Heart right ventricle (tissue), 16 donors: Measurements from ENCODE around the gene ACSM6. TPM values are rescaled to one million over a fixed set of nuclear protein-coding genes. Genes with fewer than 3 reads are reported as not detected.
A peak's percentile ranks its signal among the peaks of the same experiment; 100 is the strongest.
"Not testable (repeated sequence)": the region's sequence is repeated elsewhere in the genome, so short reads cannot be mapped to it uniquely, and the experiment has no call there.

Experiments used
- ATAC-seq, 8 donors: fragments of 200-7000 bp; cut with Tn5 transposase; one replicate each; pipeline ENCODE4 v1.9.1; 2020; ENCODE audit warnings: mild to moderate bottlenecking in 8 of 8, moderate library complexity in 8 of 8, moderate number of reproducible peaks in 1 of 8
- DNase-seq, 2 donors: peaks; one replicate each; pipeline ENCODE4 v3.0.0-alpha.2; 2020
- H3K27ac ChIP-seq, 10 donors: fragments of 200-600 bp; sonication (generic) in 2 of 10; one replicate each; pipeline versions ENCODE4 v1.5.0 to v1.8.0; 2020 to 2022; ENCODE audit warnings: mild to moderate bottlenecking in 3 of 10
- H3K27me3 ChIP-seq, 7 donors: fragments of 200-600 bp; one replicate each; pipeline ENCODE4 v1.8.0; 2021 to 2022; ENCODE audit warnings: mild to moderate bottlenecking in 2 of 7
- H3K36me3 ChIP-seq, 9 donors: fragments of 200-600 bp; sonication (generic) in 1 of 9; one replicate each; pipeline versions ENCODE4 v1.5.0 to v1.8.0; 2020 to 2022; ENCODE audit warnings: mild to moderate bottlenecking in 2 of 9
- H3K4me1 ChIP-seq, 9 donors: fragments of 200-600 bp; sonication (generic) in 1 of 9; one replicate each; pipeline versions ENCODE4 v1.5.0 to v1.8.0; 2020 to 2022; ENCODE audit warnings: mild to moderate bottlenecking in 4 of 9
- H3K4me3 ChIP-seq, 10 donors: fragments of 200-600 bp; sonication (generic) in 2 of 10; one replicate each; pipeline versions ENCODE4 v1.5.0 to v1.8.0; 2020 to 2022; ENCODE audit warnings: mild to moderate bottlenecking in 7 of 10, moderate library complexity in 2 of 10
- H3K9me3 ChIP-seq, 11 donors: fragments of 200-600 bp in 10 of 11; sonication (generic) in 2 of 11; one replicate each; pipeline versions ENCODE4 v1.5.0 to v1.8.0; 2013 to 2022; ENCODE audit warnings: mild to moderate bottlenecking in 2 of 11, control low read depth in 1 of 11, moderate library complexity in 1 of 11
- WGBS, 2 donors: extraction: QIAGEN DNeasy Blood & Tissue Kit; methylation state at CpG; one replicate each; pipeline ENCODE4 v1.1.7; 2013; ENCODE audit warnings: inconsistent platforms in 1 of 2; 5-methylcytosine and 5-hydroxymethylcytosine counted together
- intact Hi-C, 10 donors: fragments of 100-400 bp; cut with DNase I; formaldehyde crosslinking; loops; one replicate each; pipeline versions ENCODE4 v1.11.1 to v1.14.2; 2022
- polyA plus RNA-seq, 2 donors: library from polyadenylated mRNA; stranded (reverse); fragments of 200-250 nt; gene quantifications; one replicate each; pipeline ENCODE4 v1.2.3, GENCODE V29; 2013
- total RNA-seq, 10 donors: library from RNA; stranded (reverse); fragmentation: NEBNext Ultra II Directional in 3 of 10; extraction: Animal tissue kit (Norgen Biotek cat#: 25700) in 3 of 10; gene quantifications; one replicate each; pipeline versions ENCODE4 v1.2.1 to v1.2.4, GENCODE V29; 2021 to 2023
- TF ChIP-seq, protein P1 (sequence below), 9 donors: fragments of 200-600 bp; sonication (generic) in 2 of 9; IDR thresholded peaks; one replicate each; pipeline versions ENCODE4 v1.5.0 to v1.8.0; 2021 to 2022; ENCODE audit warnings: antibody characterized with exemption in 9 of 9, mild to moderate bottlenecking in 5 of 9, moderate library complexity in 1 of 9
- donor health status: Arrhythmogenic right ventricular cardiomyopathy.
- donor health status: ischemic (EF 13 %, LVEDD 7.1; RV severe dilation, severe dysfunction).
- donor health status: healthy with polysubstance abuse.
- donor health status: DM: no; HTN: yes; CAD: no.
- donor health status: DM: no; HTN: no; CAD: no.
- donor health status: ischemic (EF 25% LVEDD 6.9; RV normal size, moderate dysfunction).
- donor health status: ischemic (EF 25% LVEDD 5.7; RV mildly dilated, moderate dysfunction).
- donor health status: healthy.
- donor health status: DM: yes; HTN: yes; CAD: no.
- donor health status: Ischemic cardiomyopathy.
- donor health status: ischemic (EF 35%, LVEDD 5.7; RV mildly dilated, moderate dysfunction).
- donor health status: nonischemic (EF 11% LVEDD 7.7; RV severe dilation, severe dysfunction).
- donor health status: DM: yes; HTN: yes; CAD: no.
- donor health status: PGD.
- donor health status: ischemic (EF 29% LVEDD 5.4; RV normal size, mild dysfunction).
- donor health status: nonischemic (EF 23%, LVEDD 6.1; RV moderate dilation, normal function).

ACSM6 gene
- total and polyA plus RNA-seq, 12 donors: not detected

DNA sequence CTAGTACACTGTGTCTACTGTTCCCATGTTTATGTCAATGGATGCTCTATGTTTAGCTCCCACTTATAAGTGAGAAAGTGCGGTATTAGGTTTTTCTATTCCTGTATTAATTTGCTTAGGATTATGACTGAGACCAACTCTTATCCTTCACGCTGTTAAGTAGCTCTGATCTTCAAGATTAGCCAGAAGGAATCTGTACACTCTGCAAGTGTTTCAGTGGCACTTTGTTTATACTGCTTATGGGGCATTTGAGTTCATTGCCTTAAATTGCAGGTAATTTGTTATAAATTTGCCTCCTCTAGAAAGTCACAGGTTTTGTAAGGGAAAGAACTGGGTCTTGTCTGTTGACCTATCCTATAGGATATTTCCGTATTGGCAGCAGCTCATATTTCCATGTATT lies 6.4 kb upstream of the ACSM6 start:
- Histone ChIP-seq H3K27me3 (no peaks in the 10 kb centered on the region), H3K36me3 (no peaks in the 10 kb centered on the region), H3K9me3 (no peaks in the 10 kb centered on the region), H3K4me3 (no peak overlapping the region), H3K27ac (no peak overlapping the region), H3K4me1 (peaks cover 0 to 11% (median 5%) of the 10 kb centered on the region in 9 donors)
- DNase-seq (no peak), ATAC-seq (no peak)
- TF ChIP-seq, protein P1, sequence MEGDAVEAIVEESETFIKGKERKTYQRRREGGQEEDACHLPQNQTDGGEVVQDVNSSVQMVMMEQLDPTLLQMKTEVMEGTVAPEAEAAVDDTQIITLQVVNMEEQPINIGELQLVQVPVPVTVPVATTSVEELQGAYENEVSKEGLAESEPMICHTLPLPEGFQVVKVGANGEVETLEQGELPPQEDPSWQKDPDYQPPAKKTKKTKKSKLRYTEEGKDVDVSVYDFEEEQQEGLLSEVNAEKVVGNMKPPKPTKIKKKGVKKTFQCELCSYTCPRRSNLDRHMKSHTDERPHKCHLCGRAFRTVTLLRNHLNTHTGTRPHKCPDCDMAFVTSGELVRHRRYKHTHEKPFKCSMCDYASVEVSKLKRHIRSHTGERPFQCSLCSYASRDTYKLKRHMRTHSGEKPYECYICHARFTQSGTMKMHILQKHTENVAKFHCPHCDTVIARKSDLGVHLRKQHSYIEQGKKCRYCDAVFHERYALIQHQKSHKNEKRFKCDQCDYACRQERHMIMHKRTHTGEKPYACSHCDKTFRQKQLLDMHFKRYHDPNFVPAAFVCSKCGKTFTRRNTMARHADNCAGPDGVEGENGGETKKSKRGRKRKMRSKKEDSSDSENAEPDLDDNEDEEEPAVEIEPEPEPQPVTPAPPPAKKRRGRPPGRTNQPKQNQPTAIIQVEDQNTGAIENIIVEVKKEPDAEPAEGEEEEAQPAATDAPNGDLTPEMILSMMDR (IDR thresholded peaks at IDR 0.05): no peak
- intact Hi-C loops: loop anchor here in 2 of 10 donors (10.0 kb wide), 2 partner anchors 47 to 177 kb away; no protein-coding TSS in a partner anchor
- whole genome bisulfite sequencing, 2 donors: 92 to 94% methylated on average over 3 of the region's 3 CpGs

DNA sequence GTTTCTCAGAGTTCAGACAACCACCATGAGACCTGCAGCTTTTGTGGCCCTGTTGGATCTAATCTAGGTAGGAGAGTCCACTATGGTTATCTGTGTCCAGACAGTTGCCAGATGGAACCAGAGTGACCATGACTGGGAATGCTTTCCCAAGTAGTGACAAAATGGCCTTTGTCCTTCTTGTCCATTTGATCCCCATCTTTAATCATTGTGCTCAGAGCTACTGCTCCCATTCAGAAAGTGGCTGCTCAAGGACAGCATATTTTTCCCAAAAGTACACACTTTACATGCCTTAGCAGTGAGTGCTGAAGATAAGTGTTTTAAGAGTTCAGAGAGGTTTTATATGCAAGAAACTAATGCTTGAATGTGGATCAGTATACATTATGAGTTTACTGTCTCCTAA lies 5.4 kb upstream of the ACSM6 start:
- intact Hi-C loops: loop anchor here in 2 of 10 donors (10.0 kb wide), 2 partner anchors 46 to 176 kb away; no protein-coding TSS in a partner anchor
- TF ChIP-seq, protein P1 (IDR thresholded peaks at IDR 0.05): no peak
- H3K4me3 ChIP-seq: no peak overlapping the region

DNA sequence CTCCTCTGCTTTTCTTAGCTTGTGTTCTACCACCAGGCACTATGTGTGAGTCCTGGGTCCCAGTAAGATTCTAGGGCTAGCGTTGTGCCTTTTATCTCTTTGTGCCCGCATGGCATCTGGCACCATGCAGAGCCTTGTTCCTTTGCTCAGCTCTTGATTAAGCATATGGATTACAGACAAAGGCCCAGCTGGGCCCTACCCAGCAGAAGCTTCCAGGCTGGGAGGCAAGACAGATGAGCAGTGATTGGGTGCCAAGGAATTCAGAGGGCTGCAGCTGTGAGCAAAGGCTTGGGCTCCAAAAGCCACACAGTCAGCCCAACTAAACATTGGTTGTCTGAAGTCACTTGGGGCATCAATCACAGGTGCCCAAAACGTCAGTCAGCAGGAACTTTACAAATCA lies 2.0 kb downstream of the ACSM6 start:
- Histone ChIP-seq H3K27ac (no peak overlapping the region), H3K9me3 (no peaks in the 10 kb centered on the region), H3K4me3 (no peak overlapping the region), H3K36me3 (no peaks in the 10 kb centered on the region), H3K27me3 (no peaks in the 10 kb centered on the region), H3K4me1 (no peaks in the 10 kb centered on the region)
- WGBS, 2 donors: 66 to 68% methylated on average over 3 of the region's 3 CpGs
- DNase-seq (no peak), ATAC-seq (no peak)
- intact Hi-C loops: no loop called here
- TF ChIP-seq, protein P1 (IDR thresholded peaks at IDR 0.05): no peak

More for the DNA sequence above, 5.4 kb upstream of the ACSM6 start:
- no peaks in the 10 kb centered on the region for H3K36me3 ChIP-seq
- peaks cover 0 to 4% (median 0%) of the 10 kb centered on the region in 9 donors for H3K4me1 ChIP-seq
- no peaks in the 10 kb centered on the region for H3K9me3 ChIP-seq
- H3K27me3 ChIP-seq: no peaks in the 10 kb centered on the region
- DNase-seq (no peak), ATAC-seq (no peak)
- no peak overlapping the region for H3K27ac ChIP-seq

DNA sequence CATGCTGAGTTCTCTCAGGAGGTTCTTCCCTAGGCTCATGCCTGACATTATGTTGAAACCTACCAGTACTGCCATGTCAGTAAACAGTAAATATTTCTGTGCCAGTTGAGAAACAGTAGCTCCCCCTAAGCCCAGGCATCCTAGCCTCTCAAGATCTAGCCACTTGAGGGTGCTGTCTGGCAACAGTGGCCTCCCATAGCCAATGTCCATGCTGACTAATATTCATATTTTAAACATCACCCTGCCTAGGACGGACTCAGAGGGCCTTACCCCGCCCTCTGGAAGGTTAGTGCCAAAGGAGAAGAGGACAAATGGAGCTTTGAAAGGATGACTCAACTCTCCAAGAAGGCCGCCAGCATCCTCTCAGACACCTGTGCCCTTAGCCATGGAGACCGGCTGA lies 7.7 kb downstream of the ACSM6 start:
- TF ChIP-seq, protein P1 (IDR thresholded peaks at IDR 0.05): peak in 2 of 9 donors; percentile 7 to 24
- no peak overlapping the region for H3K27ac ChIP-seq
- WGBS, 2 donors: 94 to 96% methylated on average over 4 of the region's 4 CpGs
- intact Hi-C loops: no loop called here
- H3K4me1 ChIP-seq: no peaks in the 10 kb centered on the region
- no peak overlapping the region for H3K4me3 ChIP-seq
- peaks cover 0 to 6% (median 0%) of the 10 kb centered on the region in 11 donors for H3K9me3 ChIP-seq
- H3K27me3 ChIP-seq: no peaks in the 10 kb centered on the region
- no peaks in the 10 kb centered on the region for H3K36me3 ChIP-seq
- DNase-seq (no peak), ATAC-seq (no peak)

DNA sequence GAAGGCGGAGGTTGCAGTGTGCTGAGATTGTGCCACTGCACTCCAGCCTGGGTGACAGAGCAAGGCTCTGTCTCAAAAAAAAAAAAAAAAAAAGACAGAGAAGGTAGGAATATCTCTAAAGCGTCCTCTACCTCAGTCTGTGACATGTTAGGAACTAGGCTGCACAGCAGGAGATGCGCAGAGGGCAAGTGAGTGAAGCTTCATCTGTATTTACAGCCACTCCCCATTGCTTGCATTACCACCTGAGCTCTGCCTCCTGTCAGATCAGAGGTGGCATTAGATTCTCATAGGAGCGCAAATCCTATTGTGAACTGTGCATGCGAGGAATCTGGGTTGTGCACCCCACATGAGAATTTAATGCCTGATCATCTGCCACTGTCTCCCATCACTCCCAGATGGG lies 8.8 kb downstream of the ACSM6 start:
- WGBS, 2 donors: 75 to 88% methylated on average over 5 of the region's 5 CpGs
- ATAC-seq: not testable (repeated sequence)

More for the DNA sequence above, 8.8 kb downstream of the ACSM6 start:
- intact Hi-C loops, H3K9me3 ChIP-seq, DNase-seq, H3K36me3 ChIP-seq, H3K4me3 ChIP-seq, H3K27ac ChIP-seq, H3K27me3 ChIP-seq, H3K4me1 ChIP-seq: not testable (repeated sequence)
